NCI-H2081 (cell line): ENCODE measurements around the gene MN1.

Experiments
- DNase-seq, 2 experiments: peaks; one replicate each; lab custom pipeline; 2025; lab: John Stamatoyannopoulos, UW

Gene MN1

GRCh38 chr22:27800250-27801201, 1.0 kb downstream of the MN1 start:
- DNase-seq: no peak

- no peak for DNase-seq
These were observed 1.7 kb downstream of the MN1 start for GRCh38 chr22:27799827-27800249.

- no peak for DNase-seq
These were observed 2.3 kb downstream of the MN1 start for GRCh38 chr22:27799015-27799826.

- no peak for DNase-seq
These were observed 3.0 kb downstream of the MN1 start for GRCh38 chr22:27798511-27799014.

GRCh38 chr22:27797520-27798391, 3.8 kb downstream of the MN1 start:
- DNase-seq: no peak

- DNase-seq: no peak
These were observed 4.6 kb downstream of the MN1 start for GRCh38 chr22:27796829-27797519.

GRCh38 chr22:27795696-27796517, 5.6 kb downstream of the MN1 start:
- no peak for DNase-seq

- no peak for DNase-seq
These were observed 6.5 kb downstream of the MN1 start for GRCh38 chr22:27795053-27795452.

GRCh38 chr22:27794226-27794625, 7.3 kb downstream of the MN1 start:
- DNase-seq: no peak

- no peak for DNase-seq
These were observed 8.0 kb downstream of the MN1 start for GRCh38 chr22:27793576-27793975.

GRCh38 chr22:27792452-27793161, 8.9 kb downstream of the MN1 start:
- no peak for DNase-seq

- no peak for DNase-seq
These were observed 9.7 kb downstream of the MN1 start for GRCh38 chr22:27791859-27792241.

GRCh38 chr22:27791159-27791858, 10.2 kb downstream of the MN1 start:
- no peak for DNase-seq

GRCh38 chr22:27790376-27791158, 11.0 kb downstream of the MN1 start:
- DNase-seq: no peak

- no peak for DNase-seq
These were observed 12.9 kb downstream of the MN1 start for GRCh38 chr22:27788500-27789288.

- no peak for DNase-seq
These were observed 14.6 kb downstream of the MN1 start for GRCh38 chr22:27786965-27787364.

- no peak for DNase-seq
These were observed 15.1 kb downstream of the MN1 start for GRCh38 chr22:27786291-27786932.
